ENCODE results near the gene CERS6. TPM values are rescaled to one million over a fixed set of nuclear protein-coding genes. Genes with fewer than 3 reads are reported as not detected.
A peak's percentile ranks its signal among the peaks of the same experiment; 100 is the strongest.

The CERS6 gene
- total and polyA plus RNA-seq, 8 donors: 18.8 to 24.5 (median 22.1) TPM

DNA sequence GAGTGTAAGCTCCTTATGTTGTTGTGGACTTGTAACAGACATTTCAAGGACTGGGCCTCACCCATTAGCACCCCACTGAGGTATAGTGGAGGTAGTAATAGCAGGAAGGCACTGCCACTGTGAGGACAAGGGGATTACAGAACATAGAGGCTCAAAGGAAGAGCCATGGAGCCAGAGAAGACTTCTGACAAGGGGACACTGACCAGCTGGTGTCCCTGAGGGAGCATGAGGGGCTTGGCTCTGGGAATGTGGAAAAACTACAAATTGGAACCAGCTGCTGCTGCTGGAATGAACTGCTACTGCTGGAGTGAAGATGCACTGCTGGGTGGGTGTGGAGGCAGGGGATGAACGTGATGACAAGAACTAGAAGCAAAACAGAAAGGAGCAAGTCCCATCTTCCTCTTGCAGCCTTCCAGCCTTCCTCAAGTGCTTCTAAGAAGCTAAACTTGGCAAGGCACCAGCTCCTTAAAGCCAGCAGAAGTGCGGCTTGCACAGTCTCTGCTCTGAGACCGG lies 179.0 kb downstream of the CERS6 start:
- H3K27ac ChIP-seq: no peak overlapping the region
- no peak overlapping the region for H3K4me3 ChIP-seq
- no peaks in the 10 kb centered on the region for H3K36me3 ChIP-seq
- intact Hi-C loops (cut with DNase I): no loop called here
- DNase-seq (peak in 3 of 4 donors; percentile 50 to 85 (median 56)), ATAC-seq (peak; percentile 80)
- peaks cover 3 to 37% of the 10 kb centered on the region in 2 donors for H3K4me1 ChIP-seq
- no peaks in the 10 kb centered on the region for H3K27me3 ChIP-seq
- no peaks in the 10 kb centered on the region for H3K9me3 ChIP-seq
- TF ChIP-seq, protein P1, sequence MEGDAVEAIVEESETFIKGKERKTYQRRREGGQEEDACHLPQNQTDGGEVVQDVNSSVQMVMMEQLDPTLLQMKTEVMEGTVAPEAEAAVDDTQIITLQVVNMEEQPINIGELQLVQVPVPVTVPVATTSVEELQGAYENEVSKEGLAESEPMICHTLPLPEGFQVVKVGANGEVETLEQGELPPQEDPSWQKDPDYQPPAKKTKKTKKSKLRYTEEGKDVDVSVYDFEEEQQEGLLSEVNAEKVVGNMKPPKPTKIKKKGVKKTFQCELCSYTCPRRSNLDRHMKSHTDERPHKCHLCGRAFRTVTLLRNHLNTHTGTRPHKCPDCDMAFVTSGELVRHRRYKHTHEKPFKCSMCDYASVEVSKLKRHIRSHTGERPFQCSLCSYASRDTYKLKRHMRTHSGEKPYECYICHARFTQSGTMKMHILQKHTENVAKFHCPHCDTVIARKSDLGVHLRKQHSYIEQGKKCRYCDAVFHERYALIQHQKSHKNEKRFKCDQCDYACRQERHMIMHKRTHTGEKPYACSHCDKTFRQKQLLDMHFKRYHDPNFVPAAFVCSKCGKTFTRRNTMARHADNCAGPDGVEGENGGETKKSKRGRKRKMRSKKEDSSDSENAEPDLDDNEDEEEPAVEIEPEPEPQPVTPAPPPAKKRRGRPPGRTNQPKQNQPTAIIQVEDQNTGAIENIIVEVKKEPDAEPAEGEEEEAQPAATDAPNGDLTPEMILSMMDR (IDR thresholded peaks at IDR 0.05): no peak

DNA sequence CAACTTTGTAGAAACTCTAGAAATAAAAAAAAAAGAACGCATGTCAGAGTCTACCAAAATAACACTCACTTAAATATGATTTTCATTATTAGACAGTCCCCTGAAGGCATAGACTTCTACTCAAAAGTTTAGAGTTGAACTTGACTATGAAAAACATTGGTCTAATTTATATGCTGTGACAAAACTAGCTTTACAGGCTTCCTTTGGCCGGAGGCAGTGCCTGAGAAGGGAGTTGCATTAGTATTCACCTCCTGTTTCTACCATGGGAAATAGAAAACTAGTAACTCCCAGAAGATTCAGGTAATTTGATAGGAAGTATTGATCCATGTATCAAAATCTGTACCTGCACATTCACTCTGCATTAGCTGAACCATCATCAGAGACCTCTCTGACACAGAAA lies 182.9 kb downstream of the CERS6 start:
- no peak overlapping the region for H3K27ac ChIP-seq
- DNase-seq: no peak
- TF ChIP-seq, protein P1 (IDR thresholded peaks at IDR 0.05): no peak
- ATAC-seq: no peak
- no peaks in the 10 kb centered on the region for H3K27me3 ChIP-seq
- intact Hi-C loops (cut with DNase I): no loop called here
- no peak overlapping the region for H3K4me3 ChIP-seq
- peaks cover 3 to 16% of the 10 kb centered on the region in 2 donors for H3K4me1 ChIP-seq
- H3K9me3 ChIP-seq: no peaks in the 10 kb centered on the region
- no peaks in the 10 kb centered on the region for H3K36me3 ChIP-seq

DNA sequence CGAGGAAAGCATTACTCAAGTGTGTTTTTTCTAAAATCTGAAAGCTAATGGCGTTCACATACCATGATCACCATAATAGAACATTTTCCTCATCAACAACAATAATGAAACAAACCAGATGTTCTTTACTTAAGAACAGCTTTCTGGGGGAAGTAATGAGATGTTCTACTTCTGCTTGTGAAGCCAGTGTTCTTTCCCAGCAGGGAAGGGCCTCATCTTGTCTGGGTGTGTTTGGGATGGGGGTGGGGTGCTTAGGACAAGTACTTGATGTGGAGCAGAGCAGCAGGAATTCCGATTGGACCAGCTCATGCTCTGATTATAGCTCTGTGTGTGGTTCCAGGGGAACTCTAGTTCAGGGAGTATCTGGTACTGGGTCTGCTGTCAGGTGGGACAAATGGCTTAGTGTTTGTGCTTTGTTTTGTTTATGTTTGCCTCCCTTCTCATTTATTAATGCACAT lies 183.4 kb downstream of the CERS6 start:
- H3K4me1 ChIP-seq: peaks cover 3 to 11% of the 10 kb centered on the region in 2 donors
- peak; percentile 82 for ATAC-seq
- H3K27me3 ChIP-seq: no peaks in the 10 kb centered on the region
- H3K9me3 ChIP-seq: no peaks in the 10 kb centered on the region
- no peak overlapping the region for H3K27ac ChIP-seq
- intact Hi-C loops (cut with DNase I): no loop called here
- no peaks in the 10 kb centered on the region for H3K36me3 ChIP-seq
- TF ChIP-seq, protein P1 (IDR thresholded peaks at IDR 0.05): no peak
- H3K4me3 ChIP-seq: no peak overlapping the region
- DNase-seq: peak in 3 of 4 donors; percentile 40 to 74 (median 40)

DNA sequence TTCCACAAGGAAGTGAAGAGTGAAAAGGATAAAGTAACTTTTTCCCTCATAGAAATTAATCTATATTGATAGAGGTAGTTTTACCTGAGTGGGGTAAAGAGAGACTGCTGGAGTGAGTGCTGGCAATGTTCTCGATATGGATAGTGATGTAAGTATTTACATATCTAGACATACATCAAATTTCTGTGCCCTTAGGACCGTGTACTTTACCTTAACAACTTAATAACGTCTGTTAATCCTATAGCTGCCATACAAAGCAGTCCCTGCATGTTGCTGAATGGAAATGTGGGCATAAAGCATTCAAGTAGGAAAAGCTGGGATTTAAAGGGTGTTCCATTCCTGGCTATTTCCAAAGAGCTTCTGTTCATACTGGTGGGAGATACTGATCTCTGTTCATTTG lies 184.0 kb downstream of the CERS6 start:
- no peak overlapping the region for H3K27ac ChIP-seq
- no peak for ATAC-seq
- intact Hi-C loops (cut with DNase I): no loop called here

DNA sequence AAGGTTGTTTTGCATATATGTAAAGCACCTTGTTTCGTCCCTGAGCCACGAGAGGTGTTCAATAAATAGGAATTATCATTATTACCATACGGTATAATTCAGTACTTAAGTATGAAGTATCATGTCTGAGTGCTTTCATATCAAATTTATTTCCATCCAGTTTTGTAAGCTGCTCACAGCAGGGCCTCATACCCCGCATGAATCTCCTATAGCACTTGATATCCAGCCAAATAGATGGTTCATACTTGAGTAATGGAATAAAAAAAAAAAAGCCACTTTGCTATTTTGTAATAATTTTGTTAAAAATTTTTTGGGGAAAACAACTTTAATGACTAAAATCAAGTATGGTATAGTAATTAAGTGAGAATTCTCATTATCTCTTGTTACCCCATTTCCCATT lies 185.6 kb downstream of the CERS6 start:
- intact Hi-C loops (cut with DNase I): no loop called here
- TF ChIP-seq, protein P1 (IDR thresholded peaks at IDR 0.05): no peak
- Histone ChIP-seq H3K27me3 (no peaks in the 10 kb centered on the region), H3K36me3 (no peaks in the 10 kb centered on the region), H3K4me3 (no peak overlapping the region), H3K27ac (no peak overlapping the region), H3K4me1 (no peaks in the 10 kb centered on the region), H3K9me3 (no peaks in the 10 kb centered on the region)
- ATAC-seq (no peak), DNase-seq (no peak)

More for the DNA sequence above, 184.0 kb downstream of the CERS6 start:
- Histone ChIP-seq H3K27me3 (no peaks in the 10 kb centered on the region), H3K4me1 (peaks cover 3 to 7% of the 10 kb centered on the region in 2 donors), H3K36me3 (no peaks in the 10 kb centered on the region), H3K9me3 (no peaks in the 10 kb centered on the region), H3K4me3 (no peak overlapping the region)
- DNase-seq: no peak
- TF ChIP-seq, protein P1 (IDR thresholded peaks at IDR 0.05): no peak
